Measurements from ENCODE around the gene TNFRSF8.
A peak's percentile ranks its signal among the peaks of the same experiment; 100 is the strongest.

The TNFRSF8 gene

DNA sequence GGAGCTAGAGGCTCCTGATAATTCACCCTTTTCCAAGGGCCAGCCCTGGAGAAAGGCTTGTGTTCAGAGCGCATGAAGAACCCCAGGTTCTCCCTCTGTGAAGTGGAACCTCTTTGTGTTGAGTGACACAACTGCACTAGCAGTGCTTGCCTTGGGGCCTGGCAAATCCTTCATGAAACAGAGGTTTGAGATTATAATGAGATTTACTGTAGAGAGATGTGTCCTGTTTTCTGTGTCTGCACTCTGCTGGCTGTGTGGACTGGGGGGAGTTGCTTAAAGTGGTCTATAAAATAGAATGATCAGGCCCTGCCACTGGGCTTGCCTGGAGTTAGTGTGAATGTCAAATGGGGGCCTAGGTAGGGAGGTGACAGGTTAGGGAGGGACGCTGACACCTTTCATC, 92.2 kb downstream of the TNFRSF8 start:
- peak; percentile 39 for DNase-seq (ENCODE audit: low spot score)

DNA sequence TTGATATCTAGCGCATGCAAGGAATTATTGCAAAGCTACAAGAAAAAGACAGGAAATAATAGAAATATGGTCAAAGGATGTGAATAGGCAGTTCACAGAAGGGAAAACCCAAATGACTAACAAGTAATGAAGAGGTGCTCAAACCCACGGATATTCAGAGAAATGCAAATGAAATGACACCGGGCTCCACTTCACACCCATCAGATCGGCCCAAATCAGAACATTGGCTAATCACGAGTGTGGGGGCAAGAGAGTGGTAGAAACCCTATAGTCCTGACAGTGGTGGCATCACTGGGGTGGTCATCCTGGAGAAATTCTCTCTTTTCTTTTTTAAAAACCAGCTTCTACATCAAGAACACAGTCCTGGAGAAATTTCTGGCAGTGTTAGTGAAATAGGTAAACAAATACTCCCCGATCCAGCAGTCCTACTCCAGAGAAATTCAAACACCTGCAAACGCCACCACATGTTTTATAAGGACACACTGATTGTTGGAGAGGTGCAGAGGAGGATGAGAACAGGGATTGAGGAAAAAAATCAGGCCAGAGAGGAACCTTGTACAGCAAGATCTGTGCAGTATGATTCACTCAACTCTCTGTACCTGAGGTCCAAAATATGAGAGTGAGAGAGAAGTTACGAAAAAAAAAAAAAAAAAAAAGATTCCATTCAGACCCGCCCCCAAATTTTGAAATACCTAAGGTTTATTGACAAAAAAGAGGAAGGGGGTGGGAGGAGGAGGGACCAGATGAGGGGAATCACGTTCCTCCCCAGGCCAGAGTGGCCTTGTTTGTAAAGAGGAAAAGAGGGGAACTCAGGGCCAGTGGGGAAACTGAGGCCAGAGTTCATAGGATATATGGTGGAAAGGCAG, 94.5 kb downstream of the TNFRSF8 start:
- no peak for DNase-seq (ENCODE audit: low spot score)

DNA sequence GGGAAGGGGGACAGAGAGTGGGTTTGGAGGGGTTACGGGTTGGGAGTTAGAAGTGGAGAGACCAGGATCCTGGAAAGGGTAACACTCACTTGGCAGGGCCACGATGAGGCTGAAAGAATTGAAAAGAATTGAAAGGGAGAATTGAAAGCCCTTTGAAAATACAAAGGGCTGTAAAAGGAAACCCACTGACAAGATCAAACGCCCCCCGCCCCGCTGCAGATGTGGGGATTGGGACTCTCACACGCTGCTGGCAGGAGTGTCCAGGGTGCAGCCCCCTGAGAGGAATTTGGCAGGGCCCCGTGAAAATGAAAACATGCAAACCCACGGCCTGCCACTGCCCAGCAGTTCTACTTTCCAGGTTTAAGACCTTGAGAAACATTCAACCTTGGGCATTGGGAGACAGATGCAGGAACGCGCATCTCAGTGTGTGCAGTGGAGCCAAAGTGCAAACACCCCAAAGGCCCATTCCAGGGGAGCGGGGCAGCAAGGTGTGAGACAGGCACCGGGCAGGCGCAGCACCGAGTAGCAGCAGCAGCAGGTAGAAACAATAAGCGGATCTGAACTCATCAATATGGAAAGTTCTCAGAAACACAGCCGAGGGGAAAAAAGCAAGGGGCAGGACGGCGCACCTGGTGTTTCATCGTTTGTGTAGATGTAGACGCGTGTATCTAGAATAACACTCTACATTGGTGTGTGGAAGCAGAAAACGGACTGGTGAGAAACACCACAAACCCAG, 95.4 kb downstream of the TNFRSF8 start:
- DNase-seq (ENCODE audit: low spot score): no peak

- DNase-seq (ENCODE audit: low spot score): no peak
These were observed 96.7 kb downstream of the TNFRSF8 start for GRCh38 chr1:12159816-12160215.

DNA sequence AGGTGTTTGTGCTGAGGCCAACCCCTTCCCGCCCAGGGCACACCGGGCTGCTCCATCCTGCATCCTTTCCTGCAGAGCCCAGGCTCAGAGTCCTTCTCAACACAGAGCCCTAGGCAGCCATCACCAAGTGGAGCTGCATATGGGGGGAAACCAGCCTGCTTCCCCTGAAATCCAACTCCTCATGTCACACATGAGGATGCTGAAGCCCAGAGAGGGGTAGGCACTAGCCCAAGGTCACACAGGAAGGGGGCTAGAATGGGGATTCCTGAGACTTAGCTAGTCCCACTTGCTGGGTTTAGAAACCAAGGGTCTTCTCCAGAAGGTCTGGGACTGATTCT, 98.2 kb downstream of the TNFRSF8 start:
- no peak for DNase-seq (ENCODE audit: low spot score)

DNA sequence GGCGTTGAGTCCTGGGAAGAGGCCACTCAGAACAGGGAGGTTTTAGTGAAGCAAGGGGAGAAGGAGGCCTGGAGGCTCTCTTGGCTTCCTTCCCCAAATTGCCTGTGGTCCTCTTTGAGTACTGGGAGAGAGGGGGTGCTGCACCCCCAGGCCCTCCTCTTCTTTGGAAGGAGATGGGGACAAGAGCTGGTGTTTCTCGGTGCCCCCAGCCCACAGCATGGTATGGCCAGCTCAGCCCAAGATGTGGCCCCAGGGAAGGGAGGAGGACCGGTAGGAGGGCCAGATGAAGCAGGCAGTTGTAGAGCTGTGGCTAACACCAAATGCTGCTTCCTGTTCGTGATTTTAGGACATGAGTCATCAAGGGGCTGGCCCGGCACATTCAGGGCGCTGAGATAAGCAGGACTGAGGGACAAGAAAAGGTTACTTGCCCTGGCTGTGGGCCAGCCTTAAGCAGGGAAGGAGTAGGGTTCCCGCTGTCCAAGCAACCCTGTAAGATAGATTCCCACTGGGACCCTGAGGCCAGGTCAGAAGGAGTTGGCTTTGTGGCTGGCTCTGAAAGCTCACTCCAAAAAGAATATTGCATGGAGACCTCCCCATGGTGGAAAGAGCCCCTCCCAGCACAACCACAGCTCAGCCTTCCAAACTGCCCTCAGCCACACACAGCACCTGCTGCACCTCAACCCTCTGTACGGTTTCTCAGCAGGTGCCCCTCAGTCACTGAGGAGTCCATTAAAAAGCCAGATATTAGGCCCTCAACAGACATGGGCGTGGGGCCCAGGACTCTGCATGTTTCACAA, 98.8 kb downstream of the TNFRSF8 start:
- DNase-seq (ENCODE audit: low spot score): no peak

DNA sequence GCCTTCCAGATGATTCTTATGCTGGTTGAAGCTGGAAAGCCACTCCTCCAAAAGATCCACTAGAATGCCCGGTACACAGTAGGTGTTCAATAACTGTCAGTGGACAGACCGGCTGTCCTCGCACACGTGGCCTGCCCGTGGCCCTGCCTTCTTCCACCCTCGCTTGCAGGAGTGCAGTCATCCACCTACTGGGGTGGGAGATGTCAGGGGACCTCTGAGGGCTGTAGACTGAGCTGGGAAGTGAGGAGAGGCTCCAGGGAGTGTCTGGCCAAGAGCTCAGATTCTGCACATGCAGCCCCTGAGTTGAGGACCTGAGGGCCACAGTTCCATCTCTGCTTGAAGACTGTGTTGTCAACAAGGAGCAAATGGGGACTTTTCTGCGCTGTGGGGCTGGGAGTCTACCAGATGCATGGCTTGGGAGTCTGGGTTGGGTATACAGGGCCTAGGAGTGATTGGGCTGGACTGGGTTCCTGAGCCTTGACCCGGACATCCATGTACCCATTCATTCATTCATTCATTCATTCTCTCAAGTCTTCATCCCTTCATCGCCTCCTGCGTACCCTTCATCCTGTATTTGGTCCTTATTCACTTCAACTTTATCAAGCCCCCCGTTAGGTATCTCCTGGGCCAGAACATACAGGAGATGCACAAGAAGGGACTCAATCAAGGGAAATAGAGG, 99.5 kb downstream of the TNFRSF8 start:
- DNase-seq (ENCODE audit: low spot score): no peak

GRCh38 chr1:12163210-12163609, 100.1 kb downstream of the TNFRSF8 start:
- no peak for DNase-seq (ENCODE audit: low spot score)

DNA sequence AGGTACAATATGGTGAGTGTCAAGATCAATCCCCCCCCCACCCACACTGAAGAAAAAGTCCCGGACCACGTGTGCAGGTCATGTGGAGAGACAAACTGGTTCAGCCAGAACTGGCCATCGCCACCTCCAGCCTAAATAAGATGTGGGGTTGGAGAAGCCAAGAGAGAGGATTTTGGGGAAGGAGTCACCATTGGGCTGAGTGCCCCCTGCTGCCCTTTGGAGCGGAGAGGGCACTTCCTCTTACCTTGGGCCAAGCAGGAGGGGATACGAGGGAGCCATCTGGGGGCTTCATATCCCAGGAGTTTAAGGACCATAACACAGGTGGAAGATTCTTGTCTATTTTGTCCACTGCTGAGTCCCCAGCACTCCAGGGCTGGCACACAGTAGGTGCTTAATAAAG, 101.1 kb downstream of the TNFRSF8 start:
- no peak for DNase-seq (ENCODE audit: low spot score)

DNA sequence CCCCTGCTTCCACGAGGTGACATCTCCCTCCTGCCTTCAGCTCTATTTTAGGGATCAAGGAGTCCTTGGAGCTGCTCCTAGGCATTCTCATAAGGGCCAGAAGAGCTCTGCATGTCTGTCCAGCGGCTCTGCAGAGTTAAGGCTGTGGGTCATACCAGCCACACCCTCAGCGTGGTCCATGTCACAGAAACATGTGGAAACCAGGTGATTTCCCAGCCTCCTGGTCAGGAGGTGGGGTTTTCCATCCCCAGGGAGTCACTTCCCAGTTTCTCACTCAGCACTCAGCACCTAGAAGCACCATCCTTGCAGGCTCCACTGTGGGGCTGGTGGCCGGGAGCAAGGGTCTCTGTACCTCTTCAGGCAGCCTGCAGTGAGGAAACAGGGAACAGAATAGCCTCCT, 102.2 kb downstream of the TNFRSF8 start:
- no peak for DNase-seq (ENCODE audit: low spot score)

GRCh38 chr1:12166834-12167492, 103.9 kb downstream of the TNFRSF8 start, which contains the start of gene TNFRSF1B:
Gene TNFRSF1B (plus strand): TSS chr1:12166991. CDS start chr1:12167092, 101 bp downstream.
- no peak for DNase-seq (ENCODE audit: low spot score)

DNA sequence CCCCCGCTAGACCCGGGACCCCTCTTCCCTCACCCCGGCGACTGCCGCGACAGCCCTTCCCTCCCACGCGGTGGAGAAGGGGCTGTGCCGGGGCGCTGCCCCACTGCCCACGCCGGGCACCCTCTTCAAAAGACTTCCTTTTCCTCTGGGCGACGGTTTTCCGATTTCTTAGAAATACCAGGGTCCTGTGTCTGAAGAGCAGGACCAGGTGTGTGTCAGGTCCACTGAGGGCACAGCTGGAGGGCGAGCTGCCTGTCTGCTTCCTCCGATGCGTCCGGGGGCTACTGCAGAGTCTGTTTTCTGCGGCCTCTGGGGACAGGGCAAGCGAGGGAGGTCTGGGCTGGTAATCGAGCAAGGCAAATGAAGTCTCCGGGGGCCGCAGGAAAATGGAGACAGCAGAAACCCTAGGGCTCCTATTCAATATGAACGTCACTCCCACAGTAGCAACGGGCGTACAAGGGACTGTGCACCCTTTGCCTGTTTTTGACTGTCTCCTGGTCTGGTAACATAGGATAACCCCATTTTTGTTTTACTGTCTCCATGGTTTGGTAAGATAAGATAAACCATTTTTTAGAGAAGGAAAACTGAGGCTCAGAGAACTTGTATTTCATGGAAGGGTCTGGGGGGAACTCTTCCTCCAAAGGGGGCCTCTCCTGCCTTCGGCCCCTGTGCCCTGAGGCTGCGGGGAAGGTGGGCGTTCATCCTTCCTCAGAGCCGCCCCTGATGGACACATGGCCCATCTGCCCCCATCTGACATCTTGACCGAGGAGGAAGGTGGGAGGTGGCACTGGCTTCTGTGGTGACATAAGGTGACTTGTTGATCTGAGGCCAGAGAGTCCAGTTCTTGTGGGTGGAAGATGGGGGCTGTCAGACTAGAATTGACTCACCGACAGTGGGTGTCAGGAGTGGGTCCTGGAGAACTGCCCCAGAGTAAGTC, 104.7 kb downstream of the TNFRSF8 start:
- no peak for DNase-seq (ENCODE audit: low spot score)

- no peak for DNase-seq (ENCODE audit: low spot score)
These were observed 105.5 kb downstream of the TNFRSF8 start for GRCh38 chr1:12168451-12169160.

DNA sequence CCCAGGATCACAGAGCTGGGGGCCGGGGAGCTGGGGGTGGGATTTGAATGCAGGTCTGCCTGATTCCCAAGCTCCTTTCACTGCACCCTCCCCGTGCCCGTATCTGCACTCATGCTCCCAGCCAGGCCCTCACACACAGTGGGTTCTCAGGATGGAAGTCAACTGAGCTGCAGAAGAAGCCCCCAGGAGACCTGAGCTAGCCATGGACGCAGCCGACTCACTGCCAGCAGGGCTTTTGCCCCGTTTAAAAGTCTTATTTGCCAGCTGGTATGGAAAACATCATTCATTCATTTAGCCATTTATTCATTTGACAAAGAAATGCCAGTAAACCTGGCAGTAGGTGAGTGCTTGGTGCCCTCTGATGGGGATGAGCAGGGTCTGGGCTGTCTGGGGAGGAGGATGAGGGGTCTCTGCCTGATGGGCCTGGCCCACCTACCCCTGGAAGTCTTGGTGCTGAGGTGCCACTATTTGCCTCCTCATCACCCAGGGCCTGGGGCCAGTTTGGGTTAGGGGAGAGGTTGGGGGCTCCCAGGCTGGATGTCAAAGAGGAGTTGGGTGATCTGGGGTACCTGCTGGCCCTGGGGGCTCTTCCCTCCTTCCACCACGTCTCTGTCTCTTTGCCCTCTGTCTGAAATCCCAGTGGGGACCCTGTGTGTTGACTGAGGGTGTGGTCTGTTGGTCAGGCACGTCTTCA, 106.5 kb downstream of the TNFRSF8 start:
- no peak for DNase-seq (ENCODE audit: low spot score)

- no peak for DNase-seq (ENCODE audit: low spot score)
These were observed 107.2 kb downstream of the TNFRSF8 start for GRCh38 chr1:12170263-12170671.

DNA sequence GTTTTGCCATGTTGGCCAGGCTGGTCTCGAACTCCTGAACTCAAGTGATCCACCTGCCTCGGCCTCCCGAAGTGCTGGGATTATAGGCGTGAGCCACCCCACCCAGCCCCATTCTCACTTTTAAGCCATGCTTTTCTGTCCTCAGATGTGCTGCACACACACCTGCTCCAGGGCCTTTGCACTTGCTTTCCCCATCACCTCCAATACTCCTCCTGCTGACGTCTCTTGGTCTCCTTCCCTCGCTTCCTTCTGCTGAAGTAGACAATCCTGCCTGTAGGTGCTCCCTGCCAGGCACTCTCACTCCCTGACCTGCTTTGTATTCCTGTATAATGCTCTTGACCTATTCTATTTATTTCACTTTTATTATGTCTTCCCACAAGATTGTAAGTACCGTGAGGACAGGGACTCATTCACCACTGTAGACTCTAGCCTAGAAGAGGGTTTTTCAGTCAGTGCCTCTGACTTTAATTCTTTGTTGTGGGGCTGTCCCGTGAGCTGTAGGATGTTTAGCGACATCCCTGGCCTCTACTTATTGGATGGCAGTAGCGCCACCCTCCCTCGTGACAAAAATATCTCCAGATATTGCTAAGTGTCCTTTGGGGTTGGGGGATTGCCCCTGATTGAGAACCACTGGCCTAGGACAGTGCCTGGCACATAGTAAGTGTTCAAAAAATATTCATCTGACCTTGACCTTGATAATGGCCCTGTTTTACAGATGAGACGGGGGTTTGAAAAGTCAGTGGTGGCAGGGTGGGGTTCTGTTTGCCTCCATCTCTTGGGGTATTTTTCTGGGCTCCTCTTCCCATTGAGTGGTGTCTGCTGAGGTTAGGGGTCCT, 108.3 kb downstream of the TNFRSF8 start:
- DNase-seq (ENCODE audit: low spot score): no peak

GRCh38 chr1:12172042-12172851, 109.1 kb downstream of the TNFRSF8 start:
- no peak for DNase-seq (ENCODE audit: low spot score)

Measured in SK-N-DZ (cell line).